Measurements from ENCODE around the gene TSPYL2. TPM values are rescaled to one million over a fixed set of nuclear protein-coding genes. Genes with fewer than 3 reads are reported as not detected.

The TSPYL2 gene
- total RNA-seq, 1 donor from 2014 or later, result 18.9 TPM

- intact Hi-C loops (cut with micrococcal nuclease), result no loop called here
These were observed 33.3 kb downstream of the TSPYL2 start for GRCh38 chrX:53115550-53115874.

GRCh38 chrX:53116101-53116500, 33.9 kb downstream of the TSPYL2 start:
- intact Hi-C loops (cut with micrococcal nuclease), result no loop called here

- intact Hi-C loops (cut with micrococcal nuclease), result no loop called here
These were observed 39.8 kb downstream of the TSPYL2 start for GRCh38 chrX:53122013-53122412.

GRCh38 chrX:53125506-53125905, 43.3 kb downstream of the TSPYL2 start:
- intact Hi-C loops (cut with micrococcal nuclease), result no loop called here

GRCh38 chrX:53126377-53126776, 44.2 kb downstream of the TSPYL2 start:
- intact Hi-C loops (cut with micrococcal nuclease), result no loop called here

- intact Hi-C loops (cut with micrococcal nuclease), result no loop called here
These were observed 46.1 kb downstream of the TSPYL2 start for GRCh38 chrX:53128097-53128749.

- intact Hi-C loops (cut with micrococcal nuclease), result no loop called here
These were observed 51.2 kb downstream of the TSPYL2 start for GRCh38 chrX:53133400-53133799.

- intact Hi-C loops (cut with micrococcal nuclease), result no loop called here
These were observed 53.4 kb downstream of the TSPYL2 start for GRCh38 chrX:53135581-53135980.

Other genes with a start within 250 kb of the TSPYL2 start
- not detected in 2 replicates for gene XAGE3, start 214.3 kb upstream of the TSPYL2 start, total RNA-seq
- 14.4 and 17.2 TPM in 2 replicates for gene FAM156B, start 185.0 kb upstream of the TSPYL2 start, total RNA-seq
- 18.2 and 19.6 TPM in 2 replicates for gene FAM156A, start 123.8 kb upstream of the TSPYL2 start, total RNA-seq
- gene GPR173, start 33.6 kb upstream of the TSPYL2 start, total RNA-seq, result not detected in 2 replicates
- 8.2 and 8.9 TPM in 2 replicates for gene KANTR, start 11.8 kb downstream of the TSPYL2 start, total RNA-seq
- gene KDM5C, start 142.8 kb downstream of the TSPYL2 start, total RNA-seq, result 75.4 and 92.8 TPM in 2 replicates
- 0.20 and 0.55 TPM in 2 replicates for gene IQSEC2, start 199.2 kb downstream of the TSPYL2 start, total RNA-seq

Data from T-helper 2 cell treated with Interferon-gamma antibody and Interleukin-4, amounts not matched to agents 100 ng/mL and 5 ng/mL, for 36 hours (primary cell).